OCI-M2 (cell line): ENCODE measurements around the gene SBNO2.
"Not testable (repeated sequence)": the region's sequence is repeated elsewhere in the genome, so short reads cannot be mapped to it uniquely, and the experiment has no call there.

Source experiments
- DNase-seq: peaks from one replicate; lab custom pipeline; 2025; ENCODE audit not compliant: unreplicated experiment; lab: John Stamatoyannopoulos, UW

Gene SBNO2

DNA sequence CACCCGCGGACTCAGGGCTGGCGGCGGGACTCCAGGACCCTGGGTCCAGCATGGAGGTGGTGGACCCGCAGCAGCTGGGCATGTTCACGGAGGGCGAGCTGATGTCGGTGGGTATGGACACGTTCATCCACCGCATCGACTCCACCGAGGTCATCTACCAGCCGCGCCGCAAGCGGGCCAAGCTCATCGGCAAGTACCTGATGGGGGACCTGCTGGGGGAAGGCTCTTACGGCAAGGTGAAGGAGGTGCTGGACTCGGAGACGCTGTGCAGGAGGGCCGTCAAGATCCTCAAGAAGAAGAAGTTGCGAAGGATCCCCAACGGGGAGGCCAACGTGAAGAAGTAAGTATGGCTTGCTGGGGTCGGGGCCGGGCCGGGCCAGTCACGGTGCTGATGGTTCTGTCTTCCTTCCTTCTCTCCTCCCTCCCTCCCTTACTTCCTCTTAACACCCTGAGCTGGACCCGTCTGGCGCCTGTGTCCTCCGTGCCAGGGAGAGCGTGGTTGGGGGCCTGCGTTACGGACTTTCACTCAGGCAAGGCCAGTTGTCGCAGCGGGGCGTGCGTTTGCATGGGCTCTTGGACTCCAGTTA is 32.9 kb upstream of the SBNO2 start:
- DNase-seq, result no peak

DNA sequence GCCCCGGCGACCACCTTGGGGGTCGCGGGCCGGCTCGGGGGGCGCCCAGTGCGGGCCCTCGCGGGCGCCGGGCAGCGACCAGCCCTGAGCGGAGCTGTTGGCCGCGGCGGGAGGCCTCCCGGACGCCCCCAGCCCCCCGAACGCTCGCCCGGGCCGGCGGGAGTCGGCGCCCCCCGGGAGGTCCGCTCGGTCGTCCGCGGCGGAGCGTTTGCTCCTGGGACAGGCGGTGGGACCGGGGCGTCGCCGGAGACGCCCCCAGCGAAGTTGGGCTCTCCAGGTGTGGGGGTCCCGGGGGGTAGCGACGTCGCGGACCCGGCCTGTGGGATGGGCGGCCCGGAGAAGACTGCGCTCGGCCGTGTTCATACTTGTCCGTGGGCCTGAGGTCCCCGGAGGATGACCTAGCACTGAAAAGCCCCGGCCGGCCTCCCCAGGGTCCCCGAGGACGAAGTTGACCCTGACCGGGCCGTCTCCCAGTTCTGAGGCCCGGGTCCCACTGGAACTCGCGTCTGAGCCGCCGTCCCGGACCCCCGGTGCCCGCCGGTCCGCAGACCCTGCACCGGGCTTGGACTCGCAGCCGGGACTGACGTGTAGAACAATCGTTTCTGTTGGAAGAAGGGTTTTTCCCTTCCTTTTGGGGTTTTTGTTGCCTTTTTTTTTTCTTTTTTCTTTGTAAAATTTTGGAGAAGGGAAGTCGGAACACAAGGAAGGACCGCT is 32.2 kb upstream of the SBNO2 start:
- no peak for DNase-seq

DNA sequence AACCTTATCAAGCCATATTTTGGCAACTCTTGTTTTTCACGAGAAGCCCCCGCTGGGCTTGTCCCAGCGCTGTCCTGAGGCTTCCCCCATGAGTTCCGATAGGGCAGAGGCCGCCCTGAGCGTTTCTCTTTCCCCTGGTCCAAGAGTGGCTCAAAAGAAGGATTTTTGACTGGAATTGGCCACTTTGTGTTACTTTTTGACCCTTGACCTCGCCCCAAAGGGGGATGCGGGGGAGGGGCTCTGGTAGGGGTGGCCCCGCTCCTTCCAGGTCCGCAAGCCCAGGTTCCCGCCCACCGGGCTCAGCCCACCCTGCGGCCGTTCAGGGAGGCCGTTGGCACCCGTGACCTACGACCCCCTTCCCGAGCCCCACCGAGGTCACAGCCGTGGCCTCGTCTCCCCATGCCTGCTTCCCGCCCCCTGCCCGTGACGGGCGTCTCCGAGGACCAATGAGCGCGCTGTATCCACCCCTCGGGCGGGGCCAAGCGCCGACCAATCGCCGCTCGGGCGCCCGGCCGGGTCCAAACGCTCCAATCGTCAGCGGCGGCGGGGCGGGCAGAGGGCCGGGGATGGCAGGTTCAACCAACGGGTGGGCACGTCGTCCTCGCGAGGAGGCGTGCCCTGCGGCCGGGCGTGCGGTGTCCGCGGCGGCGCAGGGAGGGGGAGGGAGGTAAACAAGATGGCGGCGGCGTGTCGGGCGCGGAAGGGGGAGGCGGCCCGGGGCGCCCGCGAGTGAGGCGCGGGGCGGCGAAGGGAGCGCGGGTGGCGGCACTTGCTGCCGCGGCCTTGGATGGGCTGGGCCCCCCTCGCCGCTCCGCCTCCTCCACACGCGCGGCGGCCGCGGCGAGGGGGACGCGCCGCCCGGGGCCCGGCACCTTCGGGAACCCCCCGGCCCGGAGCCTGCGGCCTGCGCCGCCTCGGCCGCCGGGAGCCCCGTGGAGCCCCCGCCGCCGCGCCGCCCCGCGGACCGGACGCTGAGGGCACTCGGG is 31.3 kb upstream of the SBNO2 start, which contains the start of gene STK11:
Gene STK11 (plus strand): TSS at position 665 of the 986 bp plus-strand sequence. CDS start 1,136 bp downstream, outside the sequence.
- peak; percentile 75 for DNase-seq

DNA sequence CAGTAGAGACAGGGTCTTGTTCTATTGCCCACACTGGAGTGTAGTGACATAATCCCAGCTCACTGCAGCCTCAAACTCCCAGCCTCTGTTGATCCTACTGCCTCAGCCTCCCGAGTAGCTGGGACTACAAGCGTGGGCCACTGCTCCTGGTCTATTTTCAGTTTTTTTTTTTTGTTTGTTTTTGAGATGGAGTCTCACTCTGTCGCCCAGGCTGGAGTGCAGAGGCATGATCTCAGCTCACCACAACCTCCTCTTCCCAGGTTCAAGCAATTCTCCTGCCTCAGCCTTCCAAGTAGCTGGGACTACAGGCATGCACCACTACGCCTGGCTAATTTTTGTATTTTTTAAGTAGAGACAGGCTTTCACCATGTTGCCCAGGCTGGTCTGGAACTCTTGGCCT is 26.5 kb upstream of the SBNO2 start:
- not testable (repeated sequence) for DNase-seq

DNA sequence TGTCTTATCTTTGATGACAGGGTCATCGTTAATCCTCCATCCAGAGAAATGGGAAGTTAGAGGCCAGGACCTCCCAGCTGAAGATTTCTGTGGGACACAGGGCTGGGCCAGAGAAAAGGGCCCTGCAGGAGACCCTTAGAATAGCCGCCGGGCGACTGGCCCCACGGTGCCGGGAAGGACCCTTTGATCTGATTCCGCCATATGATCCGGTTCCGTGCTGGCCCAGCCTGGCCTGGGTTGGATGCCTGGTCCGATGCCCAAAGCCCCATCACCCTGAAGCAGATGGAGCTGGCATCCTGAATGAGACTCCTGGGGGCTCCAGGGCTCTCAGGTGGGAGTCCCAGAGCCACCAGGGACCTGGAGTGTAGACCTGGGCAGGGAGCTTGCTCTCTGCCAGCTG is 25.5 kb upstream of the SBNO2 start:
- DNase-seq, result no peak

DNA sequence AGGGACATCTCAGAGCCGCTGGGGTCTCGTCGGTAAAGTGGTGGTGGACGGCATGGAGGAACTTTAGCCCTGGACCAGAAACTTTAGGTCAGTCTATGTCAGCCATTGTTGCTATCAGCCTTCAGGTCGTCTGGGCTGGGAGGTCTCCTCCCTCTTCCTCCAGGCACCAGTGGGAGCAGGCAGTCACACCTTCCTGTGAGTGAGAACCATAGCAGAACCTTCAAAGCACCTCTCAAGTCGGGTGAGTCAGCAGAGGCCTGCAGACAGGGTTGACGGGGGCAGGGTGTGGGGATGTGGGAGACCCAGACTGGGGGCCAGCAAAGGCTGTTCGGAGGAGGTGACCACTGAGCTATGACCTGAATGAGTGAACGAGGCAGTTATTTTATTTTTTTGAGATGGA is 15.4 kb upstream of the SBNO2 start:
- no peak for DNase-seq

DNA sequence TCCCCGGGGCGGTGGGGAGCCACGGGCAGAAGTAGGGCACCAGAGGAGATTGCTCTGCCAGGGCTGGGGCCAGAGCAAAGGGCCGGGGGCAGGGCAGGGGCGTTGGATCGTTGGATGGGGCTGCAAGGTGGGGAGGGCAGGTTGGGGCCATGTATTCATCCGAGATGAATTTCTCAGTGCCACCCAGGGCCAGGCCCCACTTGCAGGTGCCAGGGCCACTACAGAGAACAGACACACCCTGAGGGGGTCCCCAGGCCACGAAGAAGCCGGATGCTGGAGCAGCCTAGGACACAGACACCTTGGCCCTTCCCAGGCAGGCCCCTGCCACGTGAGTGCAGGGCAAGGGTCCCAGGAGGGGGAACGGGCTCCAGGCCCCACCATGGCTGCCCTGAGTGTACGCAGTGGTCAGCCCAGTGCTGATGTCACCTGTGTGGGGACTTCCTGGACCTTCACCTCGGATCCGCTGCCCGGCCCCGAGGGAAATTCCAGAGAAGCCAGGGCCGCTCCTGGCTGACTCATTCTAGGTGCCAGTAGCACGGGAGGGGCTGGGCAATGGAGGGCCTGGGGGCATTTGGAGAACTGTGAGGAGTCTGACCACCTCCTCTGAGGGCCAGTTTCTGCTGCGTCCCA is 9.6 kb upstream of the SBNO2 start:
- DNase-seq, result no peak

DNA sequence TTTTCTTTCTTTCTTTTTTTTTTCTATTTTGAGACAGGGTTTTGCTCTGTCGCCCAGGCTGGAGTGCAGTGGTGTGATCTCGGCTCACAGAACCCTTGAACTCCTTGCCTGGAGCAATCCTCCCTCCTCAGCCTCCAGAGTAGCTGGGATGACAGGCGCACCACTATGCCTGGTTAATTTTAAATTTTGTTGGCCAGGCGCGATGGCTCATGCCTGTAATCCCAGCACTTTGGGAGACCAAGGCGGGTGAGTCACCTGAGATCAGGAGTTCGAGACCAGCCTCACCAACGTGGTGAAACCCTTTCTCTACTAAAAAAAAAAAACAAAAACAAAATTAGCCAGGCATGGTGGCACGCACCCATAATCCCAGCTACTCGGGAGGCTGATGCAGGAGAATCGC is 8.7 kb upstream of the SBNO2 start:
- no peak for DNase-seq

DNA sequence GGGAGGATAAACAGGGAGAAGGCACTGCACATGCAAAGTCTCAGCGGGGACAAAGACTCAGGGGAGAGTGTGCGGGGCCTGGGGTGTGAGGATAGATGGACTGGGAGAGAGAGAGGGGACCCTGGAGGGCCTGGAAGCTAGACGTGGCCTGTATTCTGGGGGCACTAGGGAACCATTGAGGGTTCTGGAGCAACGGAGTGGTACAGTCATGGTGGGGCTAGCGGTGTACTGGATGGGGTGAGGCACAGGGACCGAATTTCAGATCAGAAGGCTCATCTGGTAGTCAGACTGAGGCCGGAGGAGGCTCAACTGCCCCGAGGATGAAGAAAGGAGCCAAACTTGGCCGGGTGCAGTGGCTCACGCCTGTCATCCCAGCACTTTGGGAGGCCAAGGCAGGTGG is 8.0 kb upstream of the SBNO2 start:
- DNase-seq, result no peak

DNA sequence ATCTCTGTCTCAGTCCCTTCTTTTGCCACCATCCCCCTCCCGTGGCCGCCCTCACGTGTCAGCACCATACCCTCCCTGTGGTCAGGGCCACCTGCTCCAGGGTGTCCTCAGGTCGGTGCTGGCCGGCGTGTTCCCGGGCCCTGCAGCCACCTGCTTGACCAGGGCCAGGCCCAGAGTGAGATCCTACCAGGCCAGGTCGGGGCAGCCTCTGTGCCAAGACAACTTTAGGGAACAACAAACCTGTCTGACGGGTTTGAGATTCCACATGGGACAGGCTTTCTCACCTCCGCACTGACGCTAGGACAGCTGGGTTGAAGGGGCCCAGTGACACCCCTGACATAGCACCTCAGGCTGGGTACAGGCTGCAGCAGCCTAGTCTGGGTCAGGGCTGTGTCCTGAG is 7.5 kb upstream of the SBNO2 start:
- no peak for DNase-seq

DNA sequence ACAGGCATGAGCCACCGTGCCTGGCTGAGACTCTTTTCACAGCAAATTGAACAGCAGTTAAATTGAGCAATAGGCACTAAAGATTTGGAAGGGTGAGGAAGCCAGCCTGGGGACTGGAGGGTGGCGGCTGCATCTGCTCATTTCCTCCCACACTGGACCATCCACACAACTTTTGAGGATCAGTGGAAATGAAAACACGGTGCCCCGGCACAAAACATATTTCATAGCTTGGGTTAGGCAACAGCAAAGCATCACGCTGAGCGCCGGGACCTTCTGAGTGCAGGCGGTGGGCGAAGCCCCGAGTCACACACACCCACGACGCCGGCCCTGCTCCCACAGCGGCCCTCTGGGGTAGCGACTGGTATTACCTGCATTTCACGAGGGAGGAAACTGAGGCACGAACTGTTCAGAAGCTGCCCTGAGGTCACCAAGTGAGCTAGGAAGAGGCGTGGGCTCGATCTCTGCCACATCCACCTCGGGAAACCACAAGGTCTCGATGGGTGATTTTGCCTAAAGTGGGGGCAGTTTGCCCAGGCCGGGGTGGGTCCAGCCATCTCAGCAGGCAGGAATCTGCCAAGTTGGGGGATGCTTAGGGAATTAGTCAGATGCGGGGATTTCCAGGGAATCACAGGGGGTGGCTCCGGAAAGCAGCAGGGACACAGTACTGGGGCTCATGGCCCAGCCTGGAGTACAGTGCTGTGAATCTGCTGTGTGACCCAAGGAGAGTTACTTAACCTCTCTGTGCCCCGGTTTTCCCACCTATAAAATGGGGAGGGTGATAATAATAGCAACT is 3.5 kb upstream of the SBNO2 start:
- no peak for DNase-seq

DNA sequence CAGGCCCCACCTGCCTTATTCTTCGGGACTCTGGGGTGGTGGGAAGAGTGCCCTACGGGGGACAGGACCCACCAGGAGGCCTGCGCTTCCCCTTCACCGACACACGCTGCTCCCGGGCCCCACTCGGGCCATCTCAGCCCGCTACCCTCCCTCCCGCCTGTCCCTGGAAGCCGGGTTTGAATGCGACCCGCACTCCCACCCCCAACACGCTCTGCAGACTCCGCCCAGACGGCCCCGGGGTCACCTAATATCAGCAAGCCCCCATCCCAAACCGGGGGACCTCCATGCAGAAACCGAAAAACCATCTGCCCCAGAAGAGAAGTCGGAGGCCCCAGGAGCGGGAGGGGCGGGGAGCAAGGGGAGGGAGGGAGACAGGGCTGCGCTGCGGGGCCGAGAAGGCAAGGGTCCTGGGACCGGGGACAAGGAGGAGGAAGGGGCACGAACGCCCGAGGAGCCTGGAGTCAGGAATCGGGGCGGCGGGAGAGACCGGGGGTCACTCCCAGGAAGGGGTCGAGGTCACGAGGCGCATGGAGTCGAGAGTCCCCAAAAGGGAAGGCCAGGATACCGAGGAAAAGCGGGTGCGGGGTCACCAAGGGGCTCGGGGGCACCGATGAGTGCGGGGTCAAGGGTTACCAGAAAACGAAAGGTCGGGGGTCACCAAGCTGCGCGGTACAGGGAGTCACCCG is 766 bp downstream of the SBNO2 start:
- no peak for DNase-seq

DNA sequence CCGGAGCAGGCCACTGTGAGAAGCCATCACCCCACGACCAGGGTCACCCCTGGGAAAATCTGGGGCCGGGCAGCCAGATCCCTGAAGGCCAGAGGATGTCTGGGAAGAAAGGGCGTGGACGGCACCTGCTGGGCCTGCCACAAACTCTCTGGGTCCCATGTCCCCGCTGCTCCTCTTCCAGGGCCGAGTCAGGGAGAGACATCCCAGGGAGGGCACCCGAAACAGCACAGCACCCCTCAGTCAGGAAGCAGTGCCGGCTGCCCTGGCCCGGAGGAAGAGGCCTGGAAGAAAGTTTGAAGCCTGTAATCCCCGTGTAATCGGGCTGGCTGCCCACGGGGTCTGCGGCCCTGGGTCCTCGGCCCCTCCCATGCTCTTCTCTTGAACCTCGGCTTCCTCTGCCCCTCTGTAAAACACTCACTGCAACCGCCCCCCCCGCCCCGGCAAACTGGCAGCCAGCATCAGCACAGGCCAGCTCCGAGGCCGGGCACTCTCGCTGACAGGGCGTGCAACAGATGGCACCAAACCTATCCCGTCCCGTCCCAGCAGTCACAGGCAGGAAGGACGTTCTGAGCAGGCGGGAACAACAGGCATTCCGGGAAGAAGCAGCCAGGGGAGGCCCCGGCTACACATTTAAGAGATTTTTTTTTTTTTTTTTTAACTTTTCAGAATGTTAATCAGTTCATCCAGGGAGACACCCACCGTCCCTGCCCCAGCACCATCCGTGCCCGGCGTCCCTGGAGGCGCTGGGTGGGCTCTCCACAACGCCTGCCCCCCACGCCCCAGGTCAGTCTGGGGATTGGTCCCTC is 1.5 kb downstream of the SBNO2 start:
- DNase-seq, result no peak

DNA sequence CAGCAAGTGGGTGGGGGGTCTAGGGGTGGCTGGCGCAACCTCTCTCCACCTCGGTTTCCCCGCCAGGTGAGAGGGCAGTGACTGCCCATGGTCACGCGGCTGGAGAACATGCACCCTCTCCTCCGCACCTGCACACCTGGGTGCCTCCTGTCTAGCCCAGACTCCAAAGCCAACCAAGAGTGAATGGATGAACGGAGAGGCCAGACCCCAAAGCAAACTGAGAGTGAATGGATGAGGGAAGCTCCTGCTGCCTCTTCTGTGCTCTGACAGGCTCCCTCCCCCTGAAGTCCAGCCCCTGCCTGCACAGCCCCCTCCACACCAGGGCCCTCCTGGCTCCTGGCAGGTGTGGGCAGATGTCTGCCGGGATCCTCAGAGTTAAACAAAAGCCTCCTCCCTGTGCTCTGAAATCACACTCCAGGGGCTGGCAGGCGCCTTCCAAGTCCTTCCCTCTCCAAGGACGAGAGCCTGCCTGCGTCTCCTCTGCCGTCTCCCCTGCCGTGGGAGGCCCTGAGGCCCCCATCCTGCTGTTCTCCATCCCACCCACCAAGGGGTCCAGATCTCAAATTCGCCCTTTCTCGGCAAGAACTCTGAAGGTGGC is 2.2 kb downstream of the SBNO2 start:
- DNase-seq, result no peak

DNA sequence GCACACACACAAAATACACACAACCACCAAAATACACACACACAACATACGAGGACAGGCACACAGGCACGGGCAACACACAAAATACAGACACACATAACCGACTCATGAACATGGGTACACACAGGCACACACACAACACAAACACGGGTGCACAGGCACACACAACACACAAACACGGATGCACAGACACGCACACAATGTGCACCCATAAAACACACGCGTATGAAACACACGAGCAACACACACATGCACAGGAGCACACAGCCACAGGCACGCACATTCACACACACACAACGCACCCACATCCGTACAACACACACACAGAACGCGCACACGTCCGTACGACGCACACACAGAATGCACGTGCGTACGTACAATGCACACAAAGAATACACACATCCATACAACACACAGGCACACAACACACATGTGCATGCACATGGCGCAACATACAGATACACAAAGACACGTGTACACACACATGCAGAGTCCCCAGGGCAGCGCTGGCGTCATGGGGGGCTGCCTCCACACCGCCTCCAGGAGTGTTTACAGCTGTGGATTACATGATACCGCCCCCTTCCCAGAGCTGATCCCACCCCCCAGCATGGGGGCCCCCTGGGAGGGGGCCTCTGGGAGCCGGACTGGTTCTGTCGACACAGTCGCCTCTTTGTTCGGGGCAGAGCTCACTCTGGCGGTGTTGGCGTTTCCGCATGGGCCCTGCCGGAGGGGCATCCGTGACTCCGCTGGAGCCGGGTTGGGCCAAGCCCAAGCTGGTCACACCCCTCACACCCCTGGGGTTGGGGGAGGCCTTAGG is 2.9 kb downstream of the SBNO2 start:
- no peak for DNase-seq

DNA sequence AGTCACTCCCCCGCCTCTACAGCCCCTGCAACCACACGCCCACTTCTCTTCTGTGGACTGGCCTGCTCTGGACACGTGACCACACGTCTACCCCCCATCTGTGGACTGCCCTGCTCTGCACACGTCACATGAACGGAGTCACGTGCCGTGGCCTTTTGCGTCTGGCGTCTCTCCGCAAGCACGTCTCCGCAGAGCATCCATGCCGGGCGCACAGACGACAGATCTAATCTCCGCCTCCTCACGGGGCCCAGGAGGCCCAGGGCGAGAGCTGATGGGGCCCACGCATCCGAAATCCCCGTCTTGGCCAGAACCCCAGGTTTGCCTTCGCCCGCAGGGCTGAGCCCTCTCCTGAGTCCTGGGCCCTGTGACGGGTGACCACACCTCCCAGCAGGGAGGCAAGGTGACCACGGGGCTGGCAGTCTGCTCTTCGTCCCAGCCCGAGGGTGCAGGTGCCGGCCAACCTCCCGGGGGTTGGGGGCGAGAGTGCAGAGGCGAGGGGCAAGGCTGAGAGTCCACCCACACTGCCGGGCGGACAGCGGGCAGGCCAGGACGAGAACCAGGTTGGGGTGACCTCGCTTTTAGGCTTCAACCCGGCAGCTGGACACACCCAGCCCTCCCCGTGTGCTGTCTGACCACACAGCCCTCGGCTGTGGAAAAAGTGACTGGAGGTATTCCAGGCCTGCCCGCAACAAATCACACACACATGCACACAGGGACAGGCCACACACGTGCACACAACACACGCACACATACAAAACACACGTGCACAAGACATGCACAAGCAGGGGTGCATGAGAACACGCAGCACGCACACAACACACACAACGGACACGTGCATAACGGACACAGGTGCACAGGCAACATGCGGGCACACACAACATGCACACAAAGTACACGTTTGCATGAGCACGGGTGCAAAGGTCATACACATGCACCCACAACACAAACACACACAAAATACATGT is 3.9 kb downstream of the SBNO2 start:
- DNase-seq, result no peak

DNA sequence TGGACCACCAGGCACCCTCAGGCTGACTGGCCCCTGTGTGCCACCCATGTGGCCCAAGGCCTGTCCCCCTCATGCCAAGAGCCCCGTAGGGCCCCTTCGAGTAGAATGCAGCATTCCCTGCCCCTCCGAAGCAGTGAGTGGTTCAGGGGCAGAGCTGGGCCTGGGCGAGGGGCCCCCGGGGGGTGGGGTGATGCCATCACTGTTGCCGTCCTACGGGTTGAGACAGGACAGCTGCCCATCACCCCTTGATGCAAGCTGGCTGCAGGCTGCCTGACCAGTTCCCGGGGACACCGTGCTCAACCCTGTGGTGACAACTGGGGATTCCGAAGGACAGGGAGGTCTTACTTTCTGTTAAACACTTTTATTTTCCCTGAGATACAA is 4.7 kb downstream of the SBNO2 start:
- DNase-seq, result no peak
